Smooth muscle cell of the coronary artery (primary cell): ENCODE results near the gene SLC28A1. TPM values are rescaled to one million over a fixed set of nuclear protein-coding genes. Genes with fewer than 3 reads are reported as not detected.

Source experiments
- total RNA-seq: library from RNA; depleted of rRNA; stranded (reverse); fragments of >200 nt; gene quantifications from 2 replicates; pipeline ENCODE4 v1.2.3, GENCODE V29; 2014; ENCODE audit warnings: low replicate concordance

SLC28A1 gene, protein sequence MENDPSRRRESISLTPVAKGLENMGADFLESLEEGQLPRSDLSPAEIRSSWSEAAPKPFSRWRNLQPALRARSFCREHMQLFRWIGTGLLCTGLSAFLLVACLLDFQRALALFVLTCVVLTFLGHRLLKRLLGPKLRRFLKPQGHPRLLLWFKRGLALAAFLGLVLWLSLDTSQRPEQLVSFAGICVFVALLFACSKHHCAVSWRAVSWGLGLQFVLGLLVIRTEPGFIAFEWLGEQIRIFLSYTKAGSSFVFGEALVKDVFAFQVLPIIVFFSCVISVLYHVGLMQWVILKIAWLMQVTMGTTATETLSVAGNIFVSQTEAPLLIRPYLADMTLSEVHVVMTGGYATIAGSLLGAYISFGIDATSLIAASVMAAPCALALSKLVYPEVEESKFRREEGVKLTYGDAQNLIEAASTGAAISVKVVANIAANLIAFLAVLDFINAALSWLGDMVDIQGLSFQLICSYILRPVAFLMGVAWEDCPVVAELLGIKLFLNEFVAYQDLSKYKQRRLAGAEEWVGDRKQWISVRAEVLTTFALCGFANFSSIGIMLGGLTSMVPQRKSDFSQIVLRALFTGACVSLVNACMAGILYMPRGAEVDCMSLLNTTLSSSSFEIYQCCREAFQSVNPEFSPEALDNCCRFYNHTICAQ
- total RNA-seq: not detected in 2 replicates

DNA sequence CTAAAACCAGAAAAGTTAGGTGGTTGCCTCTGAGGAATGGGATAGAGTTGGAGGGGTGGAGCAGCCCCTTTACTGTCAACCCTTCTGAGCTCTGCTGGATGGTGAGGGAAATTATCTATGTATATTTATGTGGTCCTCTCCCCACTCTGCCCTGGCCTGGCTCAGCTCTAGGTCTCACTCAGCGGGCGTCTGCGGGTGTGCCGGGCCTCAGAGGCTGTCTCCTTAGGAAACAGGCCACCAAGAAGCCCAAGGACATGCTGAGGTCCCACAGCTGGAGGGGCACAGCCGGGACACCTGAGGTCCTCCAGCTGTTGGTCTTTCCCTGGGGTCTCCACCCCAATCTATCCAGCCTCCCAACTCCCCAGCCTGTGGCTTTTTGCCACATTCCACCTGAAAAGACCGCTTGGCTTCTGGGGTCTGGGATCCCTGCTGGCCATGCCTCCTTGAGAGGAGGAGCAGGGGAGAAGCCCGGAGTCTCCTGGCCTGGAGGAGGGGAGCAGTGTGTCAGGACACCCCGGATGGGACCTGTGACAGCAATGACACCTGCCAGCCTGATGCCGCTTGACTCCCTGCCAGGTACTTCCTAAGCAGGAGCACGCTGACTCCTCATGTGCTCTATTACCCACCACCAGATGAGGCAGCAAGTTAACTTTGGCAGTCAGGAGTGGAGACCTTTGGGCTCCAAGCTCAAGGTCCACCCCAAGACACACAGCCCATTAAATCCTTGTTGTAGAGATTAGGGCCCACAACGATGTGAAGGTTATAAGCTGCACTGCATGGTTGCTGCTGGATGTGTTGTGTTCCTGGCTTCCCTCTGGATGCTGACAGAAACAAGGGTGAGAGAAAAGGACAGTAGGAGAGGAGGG is at the start of gene SLC28A1:
TSS of gene SLC28A1 (plus strand) at position 747 of the 866 bp plus-strand sequence. CDS start 3,099 bp downstream, outside the sequence.

DNA sequence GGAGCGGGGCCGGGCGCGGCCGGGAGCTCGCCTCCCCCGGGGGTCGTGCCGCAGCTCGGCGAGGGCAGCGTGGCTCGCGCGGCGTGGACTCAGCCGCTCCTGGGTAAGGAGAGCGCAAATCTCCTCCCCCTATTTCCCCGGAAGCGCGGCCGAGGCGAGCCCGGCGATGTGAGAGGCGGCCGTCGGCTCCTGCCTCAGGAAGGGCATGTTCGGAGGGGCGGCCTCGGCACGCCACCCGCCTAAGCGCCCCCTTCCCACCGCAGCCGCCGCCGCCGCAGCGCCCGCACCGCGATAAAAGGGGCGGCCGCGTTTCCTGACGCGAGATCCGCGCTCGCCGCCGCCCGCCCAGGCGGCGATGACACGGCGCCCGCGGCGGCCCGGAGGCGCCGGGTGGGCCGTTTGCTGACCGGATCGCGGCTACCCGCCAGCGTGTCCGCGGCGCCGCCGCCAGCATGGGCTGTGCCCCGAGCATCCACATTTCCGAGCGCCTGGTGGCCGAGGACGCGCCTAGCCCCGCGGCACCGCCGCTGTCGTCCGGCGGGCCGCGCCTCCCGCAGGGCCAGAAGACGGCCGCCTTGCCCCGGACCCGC is 97.3 kb downstream of the SLC28A1 start, which contains the start of gene PDE8A:
TSS of gene PDE8A (plus strand) at position 146 of the 590 bp plus-strand sequence. CDS start at position 453, 307 bp downstream.

Other genes with a start within 250 kb of the SLC28A1 start
- gene WDR73, start 230.4 kb upstream of the SLC28A1 start, total RNA-seq: 17.9 and 19.1 TPM in 2 replicates
- 0.23 and 2.6 TPM in 2 replicates for gene NMB, start 226.5 kb upstream of the SLC28A1 start, total RNA-seq
- gene SEC11A, start 168.5 kb upstream of the SLC28A1 start, total RNA-seq: 247 and 289 TPM in 2 replicates
- 2.2 and 2.9 TPM in 2 replicates for gene ZNF592, start 136.1 kb upstream of the SLC28A1 start, total RNA-seq
- 0.12 and 7.7 TPM in 2 replicates for gene ALPK3, start 67.3 kb upstream of the SLC28A1 start, total RNA-seq
- gene PDE8A, start 97.2 kb downstream of the SLC28A1 start, total RNA-seq: 22.0 and 33.9 TPM in 2 replicates